ENCODE data around the gene REC114.

REC114 gene

DNA sequence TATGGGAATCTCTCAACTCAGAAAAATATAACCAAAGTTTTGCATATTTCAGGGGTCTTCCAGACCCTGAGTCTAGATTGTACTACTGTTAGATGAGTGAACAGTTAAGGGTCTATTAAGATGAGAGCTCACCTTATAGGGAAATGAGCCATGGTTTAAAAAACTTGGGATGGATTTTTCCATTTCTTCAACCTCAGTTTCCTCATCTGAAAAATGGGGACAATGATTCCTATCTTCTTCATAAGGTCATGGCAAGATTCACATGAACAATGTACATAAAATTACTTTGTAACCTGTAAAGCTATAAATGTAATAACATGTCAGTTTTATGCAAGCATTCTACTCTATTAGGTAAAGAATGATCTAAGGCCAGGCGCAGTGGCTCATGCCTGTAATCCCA is 161.5 kb downstream of the REC114 start:
- DNase-seq (ENCODE audit: low read depth): no peak

DNA sequence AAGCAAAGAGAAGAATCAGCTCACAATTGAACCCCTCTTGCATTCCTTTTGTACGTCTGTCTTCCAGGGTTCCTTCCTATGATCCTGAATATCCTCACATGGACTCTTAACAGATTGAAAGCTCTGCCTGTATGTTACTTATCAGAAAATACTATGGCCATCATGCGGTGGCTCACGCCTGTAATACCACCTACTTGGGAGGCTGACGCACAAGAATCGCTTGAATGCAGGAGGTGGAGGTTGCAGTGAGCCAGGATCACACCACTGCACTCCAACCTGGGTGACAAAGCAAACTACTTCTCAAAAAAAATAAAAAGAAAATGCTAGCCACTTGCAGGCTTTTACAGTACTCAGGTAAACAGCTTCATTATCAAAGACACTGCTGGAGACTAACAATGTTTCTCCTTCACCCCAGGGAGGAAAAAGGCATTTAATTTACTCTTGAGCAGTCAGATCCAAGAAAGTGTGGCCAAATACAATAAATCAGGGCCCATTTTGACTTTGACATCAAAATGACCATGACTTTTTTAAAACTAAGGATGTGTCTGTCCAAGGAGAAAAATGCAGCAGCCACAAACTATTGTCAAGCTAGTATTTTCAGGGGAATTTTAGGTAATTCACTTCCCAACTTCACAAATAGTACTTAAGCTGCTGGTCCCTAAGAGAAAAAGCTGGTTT is 162.9 kb downstream of the REC114 start:
- DNase-seq (ENCODE audit: low read depth): no peak

DNA sequence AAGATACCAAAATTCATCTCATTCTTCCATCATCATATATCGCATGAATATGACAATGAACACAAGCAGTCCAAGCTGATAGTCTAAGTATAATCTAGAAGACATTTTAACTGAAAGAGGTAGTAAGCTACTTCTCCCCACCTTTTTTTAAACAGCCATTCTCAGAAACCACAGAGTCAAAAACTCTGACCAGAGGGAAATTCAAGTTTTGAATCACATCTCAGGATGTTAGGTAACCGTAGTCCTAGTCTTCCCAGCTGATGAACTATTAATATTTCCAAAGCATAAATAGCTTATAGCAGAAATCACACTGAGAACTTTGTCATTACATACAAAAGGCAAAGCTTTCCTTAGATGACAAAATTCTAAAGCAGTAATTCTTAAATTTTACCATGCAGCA is 164.4 kb downstream of the REC114 start:
- no peak for DNase-seq (ENCODE audit: low read depth)

DNA sequence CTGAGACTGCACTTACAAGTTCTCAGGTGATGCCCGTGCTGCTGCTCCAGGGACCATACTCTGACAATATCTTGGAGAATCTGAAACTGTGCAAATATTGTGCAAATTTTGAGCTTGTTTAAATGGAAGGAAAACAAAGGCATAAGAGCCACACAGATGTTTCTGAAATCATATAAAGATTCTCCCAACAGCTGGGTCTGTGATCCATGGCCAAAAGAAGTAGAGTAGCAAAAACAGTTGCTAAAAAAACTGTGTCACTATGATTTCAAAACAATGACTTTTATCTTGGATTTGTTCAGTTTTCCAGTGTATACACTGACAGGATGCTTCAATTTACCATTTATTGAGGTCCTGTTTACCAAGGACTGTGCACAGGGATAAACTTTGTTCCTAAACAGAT is 164.9 kb downstream of the REC114 start:
- DNase-seq (ENCODE audit: low read depth): no peak

DNA sequence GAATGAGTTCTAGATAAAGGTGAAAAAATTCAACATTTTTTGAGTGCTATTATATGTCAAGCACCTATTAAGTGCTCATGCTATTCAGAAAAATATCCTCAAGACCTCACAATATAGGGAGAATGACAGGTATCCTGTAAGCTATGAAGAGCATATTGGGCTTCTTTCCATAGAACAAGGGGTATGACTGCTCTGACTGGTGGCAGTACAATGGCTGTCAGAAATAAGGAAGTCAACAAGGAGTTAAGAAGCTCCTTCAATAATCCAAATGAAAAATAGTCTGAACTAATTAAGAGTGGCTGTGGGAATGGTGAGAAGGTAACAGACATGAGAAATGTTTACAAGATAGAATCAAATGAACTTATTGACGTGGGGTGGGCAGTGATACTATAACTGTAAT is 165.5 kb downstream of the REC114 start:
- no peak for DNase-seq (ENCODE audit: low read depth)

DNA sequence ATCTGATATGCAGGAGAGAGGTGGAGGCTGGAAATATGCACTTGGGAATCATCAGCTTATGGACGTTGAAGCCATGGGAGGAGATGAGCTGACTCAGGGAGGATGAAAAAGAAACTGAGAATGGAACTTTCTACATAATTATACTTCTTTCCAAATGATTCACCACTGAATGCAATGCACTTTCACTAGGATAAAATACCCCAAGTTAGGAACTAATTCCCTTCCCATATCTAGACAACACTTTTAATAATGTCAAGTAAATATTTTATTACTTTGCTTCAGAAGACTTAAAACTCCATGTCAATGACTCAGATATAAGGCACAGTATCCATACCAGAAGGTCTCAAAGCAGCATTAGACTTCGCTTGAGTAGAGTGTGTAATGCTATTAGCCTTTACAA is 166.0 kb downstream of the REC114 start:
- no peak for DNase-seq (ENCODE audit: low read depth)

All from activated T-cell treated with anti-CD3 and anti-CD28 coated beads for 24 hours (primary cell).